Measurements from ENCODE around the gene LONRF2.

Gene LONRF2

DNA sequence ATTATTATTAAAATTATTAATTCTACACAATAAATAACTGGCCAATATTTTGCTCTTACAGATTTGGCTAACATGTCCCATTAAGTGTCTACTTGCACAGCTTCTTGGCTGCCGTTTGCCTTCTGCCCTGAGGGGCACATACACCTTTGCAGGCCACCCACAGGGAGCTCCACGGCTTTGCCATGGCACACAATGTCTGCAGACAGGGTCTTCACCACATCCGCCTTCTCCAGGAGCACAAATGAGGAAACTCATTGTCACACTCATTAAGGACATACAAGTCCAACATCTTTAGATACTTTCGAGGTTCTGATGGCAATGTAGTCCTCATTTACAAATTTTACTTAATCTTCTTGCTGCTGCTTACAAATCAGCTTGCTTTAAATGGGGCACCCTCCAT is 45.6 kb downstream of the LONRF2 start:
- H3K27ac Mint-ChIP-seq, result no peak overlapping the region
- no peaks in the 10 kb centered on the region for H3K9me3 Mint-ChIP-seq
- H3K4me1 Mint-ChIP-seq (ENCODE audit: low read depth), result peaks cover 12% of the 10 kb centered on the region
- H3K4me3 Mint-ChIP-seq, result no peak overlapping the region
- H3K27me3 Mint-ChIP-seq (ENCODE audit: low read depth), result peaks cover 10% of the 10 kb centered on the region
- no peaks in the 10 kb centered on the region for H3K36me3 Mint-ChIP-seq (ENCODE audit: low read depth)
- DNase-seq (ENCODE audit: low spot score), result no peak

DNA sequence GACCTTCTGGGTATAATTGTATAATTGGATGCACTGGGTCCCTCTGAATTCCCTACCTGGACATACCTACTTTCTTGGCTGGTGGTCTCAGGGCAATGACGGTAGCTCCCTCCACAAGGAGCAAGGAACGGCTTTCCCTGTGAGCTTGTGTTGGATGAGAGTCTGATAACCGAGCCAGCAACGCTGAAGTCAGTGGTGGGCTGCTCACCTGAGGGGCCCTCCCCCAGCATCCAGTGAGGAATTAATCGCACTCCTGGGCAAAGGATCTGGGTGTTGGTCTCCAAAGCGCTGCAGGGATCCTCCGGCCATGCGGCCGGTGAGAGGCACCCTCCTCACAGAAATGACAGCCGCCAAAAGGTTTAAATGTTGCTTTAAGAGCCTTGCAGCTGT is 47.1 kb downstream of the LONRF2 start:
- Mint-ChIP-seq H3K27me3 (ENCODE audit: low read depth) (peaks cover 6% of the 10 kb centered on the region), H3K36me3 (ENCODE audit: low read depth) (no peaks in the 10 kb centered on the region), H3K27ac (no peak overlapping the region), H3K4me3 (no peak overlapping the region), H3K9me3 (no peaks in the 10 kb centered on the region), H3K4me1 (ENCODE audit: low read depth) (peaks cover 10% of the 10 kb centered on the region)
- no peak for DNase-seq (ENCODE audit: low spot score)

DNA sequence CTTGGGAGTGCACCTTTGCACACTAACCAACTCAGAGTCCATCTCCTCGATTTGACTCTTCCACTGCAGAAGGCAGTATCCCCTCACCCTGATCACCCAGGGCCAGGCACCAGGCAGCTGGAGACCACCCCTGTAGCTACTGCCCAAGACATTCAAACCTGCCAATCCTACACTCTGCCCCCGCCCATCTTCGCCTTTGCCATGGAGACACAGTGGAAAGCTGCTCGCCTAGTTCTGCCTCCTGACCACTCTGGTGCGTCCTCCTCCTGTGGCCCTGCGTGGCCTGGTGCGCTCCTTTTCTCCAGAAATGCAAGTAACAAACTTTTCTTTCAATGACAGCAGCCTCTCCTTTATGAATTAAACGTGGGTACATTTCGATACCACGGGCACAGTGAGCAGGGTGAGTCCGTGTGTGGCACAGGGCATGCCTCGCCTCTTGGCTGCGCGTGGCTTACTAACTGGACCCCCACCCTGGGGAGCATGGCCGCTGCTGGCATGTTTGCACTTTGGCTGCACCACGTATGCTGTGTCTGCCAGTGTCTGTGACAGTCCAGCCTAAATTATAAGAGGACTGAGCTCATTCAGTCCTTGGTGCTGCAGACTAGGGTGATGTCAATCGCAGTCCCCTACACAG is 47.6 kb downstream of the LONRF2 start:
- Mint-ChIP-seq H3K27me3 (ENCODE audit: low read depth) (peaks cover 3% of the 10 kb centered on the region), H3K36me3 (ENCODE audit: low read depth) (no peaks in the 10 kb centered on the region), H3K4me1 (ENCODE audit: low read depth) (peaks cover 8% of the 10 kb centered on the region), H3K4me3 (no peak overlapping the region), H3K9me3 (no peaks in the 10 kb centered on the region), H3K27ac (no peak overlapping the region)
- no peak for DNase-seq (ENCODE audit: low spot score)

DNA sequence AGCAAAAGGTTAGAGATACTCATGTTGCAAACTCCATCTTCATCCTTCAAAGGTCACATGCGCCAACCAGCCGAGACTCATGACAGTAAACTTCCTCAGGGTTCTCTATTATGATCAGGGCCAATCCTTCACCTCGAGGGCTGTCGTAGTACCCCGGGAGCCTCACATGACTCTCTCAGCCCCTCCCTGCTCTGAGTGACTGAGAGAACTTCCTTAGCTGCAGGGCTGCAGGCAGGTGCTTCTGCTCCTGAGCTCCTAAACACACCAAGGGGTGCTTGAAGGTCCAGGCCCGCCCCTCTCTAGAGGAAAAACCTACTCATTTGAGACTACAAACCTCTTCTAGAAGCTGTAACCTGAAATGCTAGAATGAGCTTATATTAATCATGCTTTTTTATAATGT is 48.2 kb downstream of the LONRF2 start:
- H3K36me3 Mint-ChIP-seq (ENCODE audit: low read depth), result no peaks in the 10 kb centered on the region
- H3K27me3 Mint-ChIP-seq (ENCODE audit: low read depth), result peaks cover 2% of the 10 kb centered on the region
- H3K9me3 Mint-ChIP-seq, result no peaks in the 10 kb centered on the region
- DNase-seq (ENCODE audit: low spot score), result no peak
- peaks cover 5% of the 10 kb centered on the region for H3K4me1 Mint-ChIP-seq (ENCODE audit: low read depth)
- H3K4me3 Mint-ChIP-seq, result no peak overlapping the region
- no peak overlapping the region for H3K27ac Mint-ChIP-seq

DNA sequence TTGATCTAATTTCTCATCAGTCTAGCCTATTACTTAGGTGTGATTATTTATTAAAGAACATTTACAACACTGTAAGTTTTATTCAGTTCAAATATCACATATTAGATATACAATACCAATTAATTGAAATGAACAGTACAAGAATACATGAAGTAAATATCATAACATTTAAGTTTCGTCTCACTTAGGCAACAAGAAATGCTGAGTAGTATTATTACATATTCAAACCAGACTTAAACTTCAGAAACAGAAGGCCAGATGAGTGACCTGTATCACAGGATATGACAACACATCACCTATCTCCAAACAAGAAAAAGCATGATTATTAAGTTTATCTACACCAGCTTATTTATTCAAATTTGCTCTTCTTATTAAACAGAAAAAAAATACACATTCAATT is 48.9 kb downstream of the LONRF2 start:
- no peak for DNase-seq (ENCODE audit: low spot score)
- H3K27ac Mint-ChIP-seq, result no peak overlapping the region
- no peaks in the 10 kb centered on the region for H3K36me3 Mint-ChIP-seq (ENCODE audit: low read depth)
- H3K4me1 Mint-ChIP-seq (ENCODE audit: low read depth), result peaks cover 3% of the 10 kb centered on the region
- no peaks in the 10 kb centered on the region for H3K27me3 Mint-ChIP-seq (ENCODE audit: low read depth)
- no peak overlapping the region for H3K4me3 Mint-ChIP-seq
- no peaks in the 10 kb centered on the region for H3K9me3 Mint-ChIP-seq

DNA sequence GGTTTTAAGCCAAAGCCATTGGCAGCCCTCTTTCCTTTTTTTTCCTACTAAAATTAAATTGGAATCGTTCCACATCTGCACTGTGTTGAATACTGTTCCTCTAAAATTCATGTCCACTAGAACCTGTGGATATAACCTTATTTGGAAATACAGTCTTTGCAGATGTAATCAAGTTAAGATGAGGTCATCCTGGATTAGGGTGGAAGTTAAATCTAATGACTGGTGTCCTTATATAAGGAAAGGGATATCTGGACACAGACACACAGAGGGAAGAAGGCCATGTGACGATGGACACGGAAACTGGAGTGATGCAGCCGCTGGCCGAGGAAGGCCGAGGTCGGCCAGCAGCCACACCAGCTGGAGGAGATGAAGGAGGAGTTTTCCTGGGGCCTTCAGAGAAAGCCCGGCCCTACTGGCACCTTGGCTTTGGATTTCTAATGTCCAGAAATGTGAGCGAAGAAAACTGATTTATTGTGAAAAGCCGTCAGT is 49.4 kb downstream of the LONRF2 start:
- Mint-ChIP-seq H3K4me1 (ENCODE audit: low read depth) (peaks cover 3% of the 10 kb centered on the region), H3K27ac (no peak overlapping the region), H3K9me3 (no peaks in the 10 kb centered on the region), H3K4me3 (no peak overlapping the region), H3K27me3 (ENCODE audit: low read depth) (no peaks in the 10 kb centered on the region), H3K36me3 (ENCODE audit: low read depth) (no peaks in the 10 kb centered on the region)
- DNase-seq (ENCODE audit: low spot score), result no peak

DNA sequence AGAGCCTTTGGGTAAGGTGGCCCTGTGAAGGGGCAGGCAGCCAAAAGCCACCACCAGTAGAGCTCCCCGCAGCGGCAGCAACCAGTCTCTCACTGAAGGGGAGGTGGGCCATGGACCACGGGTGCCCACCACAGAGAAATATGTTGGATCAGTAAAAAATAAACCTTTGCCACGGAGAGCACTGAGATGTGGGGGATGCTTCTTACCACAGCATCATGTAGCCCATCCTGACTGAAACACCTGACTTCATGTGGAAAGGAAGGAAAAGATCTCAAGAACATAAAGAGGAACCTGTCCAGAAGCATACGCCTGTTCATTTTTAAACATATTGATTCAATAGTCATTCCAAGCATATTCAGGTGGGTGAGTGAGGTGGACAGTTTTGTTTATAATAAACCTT is 51.1 kb downstream of the LONRF2 start:
- no peak for DNase-seq (ENCODE audit: low spot score)
- no peaks in the 10 kb centered on the region for H3K9me3 Mint-ChIP-seq
- no peaks in the 10 kb centered on the region for H3K36me3 Mint-ChIP-seq (ENCODE audit: low read depth)
- H3K27ac Mint-ChIP-seq, result no peak overlapping the region
- H3K4me1 Mint-ChIP-seq (ENCODE audit: low read depth), result peaks cover 3% of the 10 kb centered on the region
- no peaks in the 10 kb centered on the region for H3K27me3 Mint-ChIP-seq (ENCODE audit: low read depth)
- H3K4me3 Mint-ChIP-seq, result no peak overlapping the region

DNA sequence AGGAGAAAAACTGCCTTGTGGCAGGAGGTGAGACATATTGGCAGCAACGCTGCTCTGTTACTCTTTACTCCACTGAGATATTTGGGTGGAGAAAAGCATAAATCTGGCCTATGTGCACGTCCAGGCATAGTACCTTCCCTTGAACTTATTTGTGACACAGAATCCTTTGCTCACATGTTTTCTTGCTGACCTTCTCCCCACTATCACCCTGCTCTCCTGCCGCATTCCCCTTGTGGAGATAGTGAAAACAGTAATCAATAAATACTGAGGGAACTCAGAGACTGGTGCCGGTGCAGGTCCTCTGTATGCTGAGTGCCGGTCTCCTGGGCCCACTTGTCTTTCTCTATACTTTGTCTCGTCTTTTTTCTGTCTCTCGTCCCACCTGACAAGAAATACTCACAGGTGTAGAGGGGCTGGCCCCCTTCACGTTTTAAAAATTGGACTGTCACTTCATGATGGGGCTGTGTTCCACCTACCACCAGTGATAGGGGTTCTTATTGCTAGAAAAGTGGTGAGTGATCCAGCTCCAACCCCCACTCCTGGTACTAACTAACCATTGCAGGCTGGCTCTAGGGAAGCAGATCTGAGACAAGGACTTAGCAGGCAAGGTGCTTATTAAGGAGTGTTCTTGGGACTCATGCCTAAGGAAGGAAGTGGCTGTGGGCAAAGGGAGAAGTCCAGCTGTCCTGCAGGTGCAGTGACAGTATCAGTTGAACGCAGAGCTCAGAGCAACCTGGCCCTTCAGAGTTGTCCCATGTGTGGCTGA is 51.7 kb downstream of the LONRF2 start:
- no peaks in the 10 kb centered on the region for H3K9me3 Mint-ChIP-seq
- no peak for DNase-seq (ENCODE audit: low spot score)
- peaks cover 3% of the 10 kb centered on the region for H3K4me1 Mint-ChIP-seq (ENCODE audit: low read depth)
- no peaks in the 10 kb centered on the region for H3K27me3 Mint-ChIP-seq (ENCODE audit: low read depth)
- no peak overlapping the region for H3K27ac Mint-ChIP-seq
- H3K36me3 Mint-ChIP-seq (ENCODE audit: low read depth), result no peaks in the 10 kb centered on the region
- no peak overlapping the region for H3K4me3 Mint-ChIP-seq

DNA sequence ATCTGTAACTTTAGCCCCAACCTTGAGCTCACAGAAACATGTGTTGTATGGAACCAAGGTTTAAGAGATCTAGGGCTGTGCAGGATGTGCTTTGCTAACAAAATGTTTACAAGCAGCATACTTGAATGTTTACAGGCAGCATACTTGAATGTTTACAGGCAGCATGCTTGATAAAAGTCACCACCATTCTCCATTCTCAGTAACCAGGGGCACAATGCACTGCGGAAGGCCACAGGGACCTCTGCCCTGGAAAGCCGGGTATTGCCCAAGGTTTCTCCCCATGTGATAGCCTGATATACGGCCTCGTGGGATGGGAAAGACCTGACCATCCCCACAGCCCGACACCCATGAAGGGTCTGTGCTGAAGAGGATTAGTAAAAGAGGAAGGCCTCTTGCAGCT is 52.4 kb downstream of the LONRF2 start:
- H3K27ac Mint-ChIP-seq, result no peak overlapping the region
- no peak for DNase-seq (ENCODE audit: low spot score)
- no peaks in the 10 kb centered on the region for H3K27me3 Mint-ChIP-seq (ENCODE audit: low read depth)
- no peak overlapping the region for H3K4me3 Mint-ChIP-seq
- H3K9me3 Mint-ChIP-seq, result no peaks in the 10 kb centered on the region
- no peaks in the 10 kb centered on the region for H3K36me3 Mint-ChIP-seq (ENCODE audit: low read depth)
- H3K4me1 Mint-ChIP-seq (ENCODE audit: low read depth), result peaks cover 3% of the 10 kb centered on the region

DNA sequence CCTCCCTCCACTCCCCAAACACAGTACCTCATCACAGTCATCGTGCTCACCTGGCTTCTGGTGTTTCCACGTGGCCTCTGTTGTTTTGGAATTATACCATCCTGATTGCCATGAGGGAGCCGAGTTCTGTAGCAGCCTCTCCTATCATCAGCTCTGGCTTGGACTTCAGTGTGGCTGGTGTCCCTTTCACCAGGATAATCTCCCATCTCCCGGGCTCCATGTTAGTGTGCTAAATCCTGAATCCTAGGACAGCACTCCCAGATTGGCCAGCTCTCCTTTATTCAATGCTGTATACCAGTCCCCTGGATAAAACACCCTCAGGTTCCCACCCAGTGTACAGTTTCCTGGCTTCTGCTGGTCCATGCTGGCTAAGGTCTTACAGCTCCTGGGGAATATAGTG is 53.3 kb downstream of the LONRF2 start:
- no peak for DNase-seq (ENCODE audit: low spot score)
- Mint-ChIP-seq H3K9me3 (no peaks in the 10 kb centered on the region), H3K27ac (no peak overlapping the region), H3K4me3 (no peak overlapping the region), H3K27me3 (ENCODE audit: low read depth) (no peaks in the 10 kb centered on the region), H3K4me1 (ENCODE audit: low read depth) (peaks cover under 1% of the 10 kb centered on the region), H3K36me3 (ENCODE audit: low read depth) (no peaks in the 10 kb centered on the region)

DNA sequence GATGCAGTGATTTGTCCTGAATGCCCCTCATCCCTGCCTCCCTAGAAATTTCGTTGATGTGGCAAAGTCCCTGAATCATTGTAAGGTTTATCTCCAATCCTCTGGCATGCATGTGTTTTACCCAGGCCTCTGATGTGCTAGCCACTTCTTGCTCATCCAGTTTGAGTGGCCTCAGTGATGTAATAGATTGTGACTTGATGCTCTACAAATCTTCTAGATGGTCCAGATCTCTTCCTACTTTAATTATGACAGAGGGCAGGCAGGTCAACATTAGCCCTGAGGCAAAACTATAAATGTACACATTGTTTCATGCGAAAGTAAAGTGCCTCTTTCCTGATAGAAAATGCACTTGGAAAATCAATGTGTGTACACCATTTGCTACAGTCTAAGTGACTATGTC is 54.5 kb downstream of the LONRF2 start:
- H3K27me3 Mint-ChIP-seq (ENCODE audit: low read depth), result no peaks in the 10 kb centered on the region
- H3K9me3 Mint-ChIP-seq, result no peaks in the 10 kb centered on the region
- H3K36me3 Mint-ChIP-seq (ENCODE audit: low read depth), result no peaks in the 10 kb centered on the region
- peaks cover 2% of the 10 kb centered on the region for H3K4me1 Mint-ChIP-seq (ENCODE audit: low read depth)
- no peak overlapping the region for H3K4me3 Mint-ChIP-seq
- H3K27ac Mint-ChIP-seq, result no peak overlapping the region
- no peak for DNase-seq (ENCODE audit: low spot score)

DNA sequence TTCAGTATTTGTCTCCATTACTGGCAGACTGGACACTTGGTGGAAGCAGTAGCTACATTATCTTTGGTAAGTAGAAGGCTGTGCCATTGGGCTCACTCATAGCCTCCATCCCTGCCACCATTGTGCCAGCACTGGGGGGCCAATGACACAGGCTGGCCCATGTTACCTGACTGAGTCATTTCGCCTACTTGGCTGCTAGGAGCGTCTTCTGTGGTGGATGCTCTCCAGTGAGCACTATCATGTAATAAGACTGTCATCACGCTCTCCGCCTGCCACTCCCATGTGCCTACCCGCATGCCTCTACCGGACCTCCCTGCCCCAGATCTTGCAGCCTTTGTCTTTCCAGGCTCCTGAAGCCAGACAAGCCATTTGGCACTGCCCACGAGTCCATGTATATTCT is 56.2 kb downstream of the LONRF2 start:
- Mint-ChIP-seq H3K4me3 (no peak overlapping the region), H3K4me1 (ENCODE audit: low read depth) (peaks cover 2% of the 10 kb centered on the region), H3K27me3 (ENCODE audit: low read depth) (no peaks in the 10 kb centered on the region)

DNA sequence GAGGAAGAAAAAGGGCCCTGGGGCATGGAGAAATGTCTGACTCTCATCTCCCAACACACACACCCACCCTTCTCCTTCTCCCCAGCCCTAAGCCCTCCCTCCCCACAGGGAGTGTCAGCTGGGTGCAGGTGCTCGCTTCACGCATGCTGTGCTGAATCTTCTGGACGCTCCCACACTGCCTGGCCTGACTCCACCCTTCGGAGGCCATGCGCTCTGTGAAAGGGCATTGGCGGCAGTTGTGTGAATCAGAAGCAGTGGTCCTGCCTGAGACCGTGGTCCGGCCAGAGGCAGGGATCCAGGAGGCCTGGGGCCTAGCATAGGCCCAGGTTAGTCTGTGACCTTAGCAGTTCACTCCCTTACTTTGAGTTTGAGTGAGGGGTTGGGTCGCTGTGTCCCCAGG is 57.1 kb downstream of the LONRF2 start:
- Mint-ChIP-seq H3K4me3 (no peak overlapping the region), H3K36me3 (ENCODE audit: low read depth) (no peaks in the 10 kb centered on the region), H3K9me3 (no peaks in the 10 kb centered on the region), H3K4me1 (ENCODE audit: low read depth) (peaks cover 2% of the 10 kb centered on the region), H3K27ac (no peak overlapping the region), H3K27me3 (ENCODE audit: low read depth) (no peaks in the 10 kb centered on the region)
- DNase-seq (ENCODE audit: low spot score), result no peak

More for the DNA sequence above, 56.2 kb downstream of the LONRF2 start:
- Mint-ChIP-seq H3K9me3 (no peaks in the 10 kb centered on the region), H3K36me3 (ENCODE audit: low read depth) (no peaks in the 10 kb centered on the region), H3K27ac (no peak overlapping the region)
- no peak for DNase-seq (ENCODE audit: low spot score)

DNA sequence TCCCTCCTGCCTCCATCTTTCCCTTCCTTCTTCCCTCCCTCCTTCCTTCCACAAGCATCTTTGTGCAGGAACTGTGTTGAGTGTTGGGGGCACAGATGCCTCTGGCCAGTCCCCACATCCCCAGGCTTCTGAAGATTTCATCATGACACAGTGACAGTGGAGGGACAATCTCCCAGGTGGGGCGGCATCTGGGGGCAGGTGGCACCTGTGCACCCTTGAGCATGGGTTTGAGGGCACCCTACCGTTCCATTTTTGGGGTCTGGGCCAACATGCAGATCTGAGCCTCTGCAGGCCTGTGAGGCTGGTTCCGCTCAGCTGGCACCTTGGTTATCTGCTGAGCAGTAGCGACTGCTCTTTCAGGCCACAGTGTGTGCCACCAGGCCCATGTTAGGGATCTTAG is 57.6 kb downstream of the LONRF2 start:
- Mint-ChIP-seq H3K36me3 (ENCODE audit: low read depth) (no peaks in the 10 kb centered on the region), H3K27ac (no peak overlapping the region), H3K9me3 (no peaks in the 10 kb centered on the region), H3K4me1 (ENCODE audit: low read depth) (peaks cover 2% of the 10 kb centered on the region), H3K27me3 (ENCODE audit: low read depth) (no peaks in the 10 kb centered on the region), H3K4me3 (no peak overlapping the region)
- no peak for DNase-seq (ENCODE audit: low spot score)

DNA sequence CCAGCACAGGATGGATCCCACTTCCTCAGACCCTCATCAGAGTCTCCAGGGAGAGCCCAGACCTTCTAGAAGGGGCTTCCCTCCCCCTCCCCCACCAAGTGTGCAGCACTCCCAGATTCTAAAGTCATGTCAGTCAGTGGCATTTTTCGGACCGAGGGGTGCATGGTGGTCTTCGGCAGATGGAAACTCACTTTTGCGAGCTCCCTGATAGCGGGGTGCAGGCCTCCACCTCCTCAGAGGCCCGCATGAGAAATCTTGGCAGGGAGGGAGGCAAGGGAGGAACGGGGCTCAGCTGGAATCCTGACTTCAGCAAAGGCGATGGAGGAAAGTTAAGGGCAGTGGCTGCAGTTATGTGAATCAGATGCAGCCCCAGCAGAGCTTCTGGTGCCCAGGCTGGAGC is 58.2 kb downstream of the LONRF2 start:
- Mint-ChIP-seq H3K36me3 (ENCODE audit: low read depth) (no peaks in the 10 kb centered on the region), H3K4me3 (no peak overlapping the region), H3K9me3 (no peaks in the 10 kb centered on the region), H3K27ac (no peak overlapping the region), H3K4me1 (ENCODE audit: low read depth) (peaks cover 2% of the 10 kb centered on the region), H3K27me3 (ENCODE audit: low read depth) (no peaks in the 10 kb centered on the region)
- no peak for DNase-seq (ENCODE audit: low spot score)
